Endothelial cell of umbilical vein (primary cell): ENCODE data around the gene GRM7. TPM values are rescaled to one million over a fixed set of nuclear protein-coding genes. Genes with fewer than 3 reads are reported as not detected.
A peak's percentile ranks its signal among the peaks of the same experiment; 100 is the strongest.

Experiments
- BruUV-seq: library from RNA; stranded (reverse); fragments of 400-500 nt; replicated peaks from 2 replicates; lab custom pipeline; 2021; lab: Mats Ljungman, UMichigan
- CTCF ChIA-PET: fragments of 300-600, 350-600 bp; sonication (Branson Sonifier 250); formaldehyde crosslinking; loops from one replicate; lab custom pipeline; 2021; ENCODE audit warnings: antibody characterized with exemption, inconsistent platforms; lab: Charles Lee
- POLR2A ChIA-PET: fragments of 300-600, 350-600 bp; sonication (Branson Sonifier 250); formaldehyde crosslinking; loops from one replicate; lab custom pipeline; 2021; ENCODE audit warnings: antibody characterized with exemption, inconsistent platforms; lab: Charles Lee
- DNase-seq: peaks from one replicate; pipeline ENCODE4 v3.0.0-alpha.2; 2011; ENCODE audit warnings: low read depth, low spot score
- FAIRE-seq: peaks from 2 replicates; lab custom pipeline; 2011; peaks lifted over from hg19 to GRCh38; lab: Jason Lieb, UNC
- H2AFZ ChIP-seq: 2 replicates; pipeline ENCODE4 v1.6.0; 2012; ENCODE audit warnings: low read depth, low read length, control low read depth, inconsistent platforms
- H3K27ac ChIP-seq: 2 replicates; pipeline ENCODE4 v1.5.1; 2011; ENCODE audit warnings: low read depth, mild to moderate bottlenecking, control low read depth, low read length, moderate library complexity; ENCODE audit not compliant: insufficient read depth
- H3K27me3 ChIP-seq, 2 experiments: 2 replicates each; pipeline versions ENCODE4 v1.6.0 to v1.6.1; 2011; ENCODE audit warnings: low read length in 2 of 2, mixed read lengths in 1 of 2; ENCODE audit not compliant: control insufficient read depth in 2 of 2, insufficient read depth in 2 of 2
- H3K36me3 ChIP-seq, 2 experiments: 2 replicates in 1 of 2; 3 replicates in 1 of 2; pipeline ENCODE4 v1.5.1; 2011; ENCODE audit warnings: low read length in 2 of 2, mild to moderate bottlenecking in 1 of 2, moderate library complexity in 1 of 2; ENCODE audit not compliant: control insufficient read depth in 2 of 2, insufficient read depth in 2 of 2; ENCODE audit errors: extremely low read depth in 1 of 2
- H3K4me1 ChIP-seq: 3 replicates; pipeline ENCODE4 v1.5.1; 2011; ENCODE audit warnings: mild to moderate bottlenecking, low read length; ENCODE audit not compliant: control insufficient read depth, insufficient read depth; ENCODE audit errors: extremely low read depth
- H3K4me2 ChIP-seq: 2 replicates; pipeline ENCODE4 v1.6.1; 2011; ENCODE audit warnings: low read length, control low read depth, mixed read lengths; ENCODE audit not compliant: insufficient read depth
- H3K4me3 ChIP-seq, 3 experiments: fragments of 200-600 bp in 1 of 3; sonication (generic), shearing (Covaris generic) in 1 of 3; replicated peaks in 1 of 3; 2 replicates each; pipeline ENCODE4 v1.5.1; 2011 to 2016; ENCODE audit warnings: control low read depth in 3 of 3, low read length in 3 of 3, mild to moderate bottlenecking in 2 of 3, inconsistent platforms in 1 of 3, low read depth in 1 of 3, moderate library complexity in 1 of 3; ENCODE audit not compliant: insufficient read depth in 1 of 3
- H3K79me2 ChIP-seq: 2 replicates; pipeline ENCODE4 v1.6.0; 2012; ENCODE audit warnings: low read length, inconsistent platforms; ENCODE audit not compliant: control insufficient read depth, insufficient read depth
- H3K9ac ChIP-seq: replicated peaks from 2 replicates; pipeline ENCODE3; 2011; ENCODE audit warnings: low read length, control low read depth; ENCODE audit not compliant: insufficient read depth; ENCODE audit errors: extremely low read depth
- H3K9me1 ChIP-seq: replicated peaks from 3 replicates; pipeline ENCODE4 v1.6.0; 2011; ENCODE audit warnings: mild to moderate bottlenecking, low read length; ENCODE audit not compliant: control insufficient read depth, insufficient read depth; ENCODE audit errors: extremely low read depth
- H3K9me3 ChIP-seq: replicated peaks from 2 replicates; pipeline ENCODE4 v1.5.1; 2012; ENCODE audit warnings: low read length, inconsistent platforms; ENCODE audit not compliant: control insufficient read depth, insufficient read depth
- H4K20me1 ChIP-seq: replicated peaks from 2 replicates; pipeline ENCODE3; 2011; ENCODE audit warnings: mild to moderate bottlenecking, low read length; ENCODE audit not compliant: control insufficient read depth, insufficient read depth; ENCODE audit errors: extremely low read depth
- EZH2 ChIP-seq: IDR thresholded peaks from 2 replicates; pipeline ENCODE4 v1.6.1; 2012; ENCODE audit warnings: borderline replicate concordance, low read depth, mild to moderate bottlenecking, moderate library complexity, low read length, inconsistent platforms; ENCODE audit not compliant: severe bottlenecking
- FOS ChIP-seq: IDR thresholded peaks from 2 replicates; pipeline ENCODE4 v1.6.1; 2011; ENCODE audit warnings: mild to moderate bottlenecking, low read length, moderate library complexity, borderline replicate concordance; ENCODE audit not compliant: insufficient read depth
- GATA2 ChIP-seq: IDR thresholded peaks from 2 replicates; pipeline ENCODE4 v1.7.0; 2011; ENCODE audit warnings: low read depth, mild to moderate bottlenecking, moderate library complexity, mixed read lengths, low read length; ENCODE audit not compliant: insufficient read length, insufficient read depth
- JUN ChIP-seq: IDR thresholded peaks from 2 replicates; pipeline ENCODE4 v1.6.1; 2011; ENCODE audit warnings: borderline replicate concordance, low read depth; ENCODE audit not compliant: insufficient read length, insufficient read depth
- MYC ChIP-seq: IDR thresholded peaks from one replicate; pipeline ENCODE4 v1.6.1; 2011; ENCODE audit warnings: mild to moderate bottlenecking, low read depth, low read length
- POLR2A ChIP-seq: IDR thresholded peaks from 2 replicates; pipeline ENCODE4 v1.6.1; 2012; ENCODE audit warnings: low read depth, mild to moderate bottlenecking, control low read depth, low read length
- POLR2AphosphoS5 ChIP-seq: IDR thresholded peaks from 2 replicates; pipeline ENCODE4 v1.6.1; 2012; ENCODE audit warnings: low read depth, mild to moderate bottlenecking, control low read depth, low read length, moderate library complexity; ENCODE audit not compliant: insufficient read depth
- dilution Hi-C: fragments of 300-500 bp; cut with MboI; formaldehyde crosslinking; loops from one replicate; pipeline ENCODE4 v1.15.0; 2019; ENCODE audit warnings: low sequenced_read_pairs; ENCODE audit not compliant: extremely low pct_ligation_motif_present
- intact Hi-C: fragments of 100-400 bp; cut with micrococcal nuclease; formaldehyde crosslinking; loops from one replicate; pipeline ENCODE4 v1.10.0; 2022
- polyA plus RNA-seq, 4 experiments: library from polyadenylated mRNA; depleted of rRNA in 3 of 4; stranded (reverse) in 3 of 4; unstranded in 1 of 4; fragments of >200 nt; gene quantifications; 2 replicates each; pipeline versions ENCODE4 v1.2.1 to v1.2.3, GENCODE V29; 2011 to 2012; ENCODE audit warnings: missing spikeins in 1 of 4
- total RNA-seq: library from RNA; stranded (reverse); gene quantifications from 2 replicates; pipeline ENCODE4 v1.2.3, GENCODE V29; 2021
- TF ChIP-seq, protein P1 (sequence below): IDR thresholded peaks from 2 replicates; pipeline ENCODE4 v1.6.1; 2011; ENCODE audit not compliant: insufficient read depth, insufficient read length
- TF ChIP-seq, protein P2 (sequence below), 2 donors: IDR thresholded peaks; 1 replicate in 1 of 2; 2 replicates in 1 of 2; pipeline ENCODE4 v1.5.1; 2011; ENCODE audit warnings: low read length in 2 of 2, mild to moderate bottlenecking in 2 of 2, moderate library complexity in 2 of 2, control low read depth in 1 of 2, inconsistent platforms in 1 of 2, low read depth in 1 of 2; ENCODE audit not compliant: insufficient read depth in 1 of 2; ENCODE audit errors: extremely low read depth in 1 of 2

GRM7 gene
- total and polyA plus RNA-seq, 2 donors (not counting 3 experiments of a cell fraction or from before 2014, with no cell fraction given), result 0.12 TPM; not detected in 1

DNA sequence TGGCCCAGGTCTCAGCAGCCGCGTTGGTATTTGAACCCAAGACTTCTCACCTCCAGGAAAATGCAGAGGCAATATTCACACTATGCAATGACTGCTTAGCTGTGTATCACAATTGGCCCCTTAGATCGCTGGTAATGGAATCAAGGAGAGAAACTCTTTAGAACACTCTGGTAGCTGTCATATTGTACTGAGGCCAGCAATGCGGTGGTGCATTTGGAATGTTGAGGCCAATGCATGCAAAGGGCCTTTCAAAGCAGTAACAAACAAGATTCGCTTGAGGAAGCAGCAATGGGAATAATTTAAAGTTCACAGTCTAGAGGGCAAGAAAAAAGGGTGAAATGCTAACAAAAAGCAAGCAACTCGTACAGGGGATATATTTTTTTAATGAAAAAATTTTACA is 764.1 kb downstream of the GRM7 start:
- CTCF ChIA-PET, result no interaction called here
- dilution Hi-C loops, result no loop called here

DNA sequence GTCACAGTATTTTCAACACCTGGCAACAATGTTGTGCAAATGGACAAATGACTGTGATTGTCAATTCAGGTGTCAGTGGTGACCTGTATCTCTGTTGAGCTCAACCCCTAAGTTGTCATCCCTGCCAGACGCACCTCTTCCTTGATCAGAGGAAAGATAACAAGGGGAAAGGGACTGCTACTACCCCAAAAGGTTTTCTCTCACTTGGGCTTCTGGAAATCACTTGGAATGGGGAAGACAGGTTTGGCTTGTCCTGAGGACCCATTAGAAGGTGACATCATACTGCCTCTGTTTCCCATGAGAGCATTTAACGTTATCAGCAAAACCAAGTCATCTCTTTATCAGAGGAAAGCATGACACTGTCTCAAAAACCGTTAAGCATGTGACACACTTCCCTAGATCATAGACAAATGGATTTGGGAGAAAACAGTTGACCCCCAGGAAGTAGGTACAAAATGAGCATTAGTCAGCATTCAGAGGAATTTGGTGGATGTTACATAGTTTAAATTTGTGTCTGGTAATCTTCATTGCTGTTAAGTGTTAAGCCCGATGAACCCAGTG is 769.5 kb downstream of the GRM7 start:
- ChIA-PET POLR2A (no interaction called here), CTCF (interaction anchor here (0.9 to 1.5 kb wide), 3 partner anchors 8 to 481 kb away, joined by 3 to 4 read pairs (median 3); no protein-coding TSS in a partner anchor)
- Histone ChIP-seq H3K4me1 (peaks cover 13% of the 10 kb centered on the region), H3K9me3 (no peaks in the 10 kb centered on the region), H3K9ac (no peak overlapping the region), H3K27me3 (no peaks in the 10 kb centered on the region), H2AFZ (peak overlapping the region; percentile 40), H3K4me2 (peak overlapping the region; percentile 53), H4K20me1 (no peaks in the 10 kb centered on the region), H3K4me3 (no peak overlapping the region), H3K9me1 (no peaks in the 10 kb centered on the region), H3K36me3 (no peaks in the 10 kb centered on the region), H3K79me2 (no peaks in the 10 kb centered on the region), H3K27ac (peak overlapping the region; percentile 23)
- peak; percentile 48 for DNase-seq
- intact Hi-C loops (loop anchor here (2.0 kb wide), 2 partner anchors 126 to 246 kb away; no protein-coding TSS in a partner anchor), dilution Hi-C loops (no loop called here)
- peak; percentile 4 for FAIRE-seq
- no TSS peak for BruUV-seq
- TF ChIP-seq MYC, result no peak
- TF ChIP-seq POLR2A, result no peak
- no peak for TF ChIP-seq EZH2
- TF ChIP-seq FOS, result peak; percentile 31
- peak; percentile 75 for TF ChIP-seq GATA2
- TF ChIP-seq POLR2AphosphoS5, result no peak
- TF ChIP-seq, protein P1, sequence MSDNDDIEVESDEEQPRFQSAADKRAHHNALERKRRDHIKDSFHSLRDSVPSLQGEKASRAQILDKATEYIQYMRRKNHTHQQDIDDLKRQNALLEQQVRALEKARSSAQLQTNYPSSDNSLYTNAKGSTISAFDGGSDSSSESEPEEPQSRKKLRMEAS, result no peak
- no peak for TF ChIP-seq JUN
- TF ChIP-seq, protein P2, sequence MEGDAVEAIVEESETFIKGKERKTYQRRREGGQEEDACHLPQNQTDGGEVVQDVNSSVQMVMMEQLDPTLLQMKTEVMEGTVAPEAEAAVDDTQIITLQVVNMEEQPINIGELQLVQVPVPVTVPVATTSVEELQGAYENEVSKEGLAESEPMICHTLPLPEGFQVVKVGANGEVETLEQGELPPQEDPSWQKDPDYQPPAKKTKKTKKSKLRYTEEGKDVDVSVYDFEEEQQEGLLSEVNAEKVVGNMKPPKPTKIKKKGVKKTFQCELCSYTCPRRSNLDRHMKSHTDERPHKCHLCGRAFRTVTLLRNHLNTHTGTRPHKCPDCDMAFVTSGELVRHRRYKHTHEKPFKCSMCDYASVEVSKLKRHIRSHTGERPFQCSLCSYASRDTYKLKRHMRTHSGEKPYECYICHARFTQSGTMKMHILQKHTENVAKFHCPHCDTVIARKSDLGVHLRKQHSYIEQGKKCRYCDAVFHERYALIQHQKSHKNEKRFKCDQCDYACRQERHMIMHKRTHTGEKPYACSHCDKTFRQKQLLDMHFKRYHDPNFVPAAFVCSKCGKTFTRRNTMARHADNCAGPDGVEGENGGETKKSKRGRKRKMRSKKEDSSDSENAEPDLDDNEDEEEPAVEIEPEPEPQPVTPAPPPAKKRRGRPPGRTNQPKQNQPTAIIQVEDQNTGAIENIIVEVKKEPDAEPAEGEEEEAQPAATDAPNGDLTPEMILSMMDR (IDR thresholded peaks at IDR 0.05; ENCODE audit: extremely low read depth in 1 of 2, insufficient read depth in 1 of 2, low read depth in 1 of 2, low read length in 2 of 2), result no peak

More for the DNA sequence above, 764.1 kb downstream of the GRM7 start:
- intact Hi-C loops, result no loop called here
- Histone ChIP-seq H2AFZ (no peak overlapping the region), H3K4me3 (no peak overlapping the region), H3K36me3 (no peaks in the 10 kb centered on the region), H3K9ac (no peak overlapping the region), H3K79me2 (no peaks in the 10 kb centered on the region), H3K9me3 (no peaks in the 10 kb centered on the region), H3K4me1 (no peaks in the 10 kb centered on the region), H4K20me1 (no peaks in the 10 kb centered on the region), H3K27ac (no peak overlapping the region), H3K4me2 (no peak overlapping the region), H3K27me3 (peaks cover 0 to 1% of the 10 kb centered on the region in 2 experiments), H3K9me1 (no peaks in the 10 kb centered on the region)
- DNase-seq (no peak), FAIRE-seq (no peak)
- no TSS peak for BruUV-seq
- no peak for TF ChIP-seq EZH2
- no peak for TF ChIP-seq POLR2AphosphoS5
- TF ChIP-seq, protein P2 (IDR thresholded peaks at IDR 0.05; ENCODE audit: extremely low read depth in 1 of 2, insufficient read depth in 1 of 2, low read depth in 1 of 2, low read length in 2 of 2), result no peak
- TF ChIP-seq MYC, result no peak
- no peak for TF ChIP-seq JUN
- POLR2A ChIA-PET, result no interaction called here
